Cardiac muscle cell (in vitro differentiated cells and primary cell): Measurements from ENCODE around the gene SFXN5. TPM values are rescaled to one million over a fixed set of nuclear protein-coding genes. Genes with fewer than 3 reads are reported as not detected.

ENCODE experiments used
- DNase-seq, 2 donors: peaks; one replicate each; pipeline versions ENCODE4 v3.0.0 to v3.0.0-alpha.2; 2010 to 2017; ENCODE audit warnings: low read depth in 1 of 2, low spot score in 1 of 2
- H3K27ac ChIP-seq: fragments of 200-600 bp; sonication (generic); 2 replicates; pipeline ENCODE4 v1.5.1; 2016
- H3K27me3 ChIP-seq: fragments of 200-600 bp; sonication (generic); 2 replicates; pipeline ENCODE4 v1.6.0; 2016; ENCODE audit warnings: control low read depth
- H3K36me3 ChIP-seq: fragments of 200-600 bp; sonication (generic); 2 replicates; pipeline ENCODE4 v1.5.1; 2016; ENCODE audit warnings: control low read depth
- H3K4me1 ChIP-seq: fragments of 200-600 bp; sonication (generic); 2 replicates; pipeline ENCODE4 v1.8.1; 2017; ENCODE audit warnings: low read depth, mild to moderate bottlenecking, mixed run types
- H3K4me3 ChIP-seq: fragments of 200-600 bp; sonication (generic); 2 replicates; pipeline ENCODE4 v1.5.1; 2016; ENCODE audit warnings: mild to moderate bottlenecking
- H3K9me3 ChIP-seq: fragments of 200-600 bp; sonication (generic); 2 replicates; pipeline ENCODE4 v1.5.1; 2017; ENCODE audit warnings: low read depth, mild to moderate bottlenecking, control low read depth
- CTCF ChIP-seq: IDR thresholded peaks from 2 replicates; pipeline ENCODE4 v1.5.1; 2012; ENCODE audit warnings: low read depth, mild to moderate bottlenecking, low read length
- polyA plus RNA-seq: library from polyadenylated mRNA; unstranded; fragments of >200 nt; fragmentation: Nextera tagmentation; extraction: Ambion mirVana; gene quantifications from 2 replicates; pipeline ENCODE4 v1.2.1, GENCODE V29; 2016
- total RNA-seq: library from RNA; depleted of rRNA; stranded (reverse); fragments of >200 nt; gene quantifications from 2 replicates; pipeline ENCODE4 v1.2.3, GENCODE V29; 2016

Gene SFXN5
- total and polyA plus RNA-seq, 2 experiments from 2014 or later, result 11.4 to 13.5 TPM

GRCh38 chr2:72982781-72983499, 88.6 kb downstream of the SFXN5 start:
- no peak for DNase-seq
- Histone ChIP-seq H3K27ac (no peak overlapping the region), H3K4me1 (peaks cover 49% of the 10 kb centered on the region), H3K27me3 (no peaks in the 10 kb centered on the region), H3K9me3 (no peaks in the 10 kb centered on the region), H3K4me3 (no peak overlapping the region), H3K36me3 (no peaks in the 10 kb centered on the region)
- TF ChIP-seq CTCF, result no peak

- H3K27me3 ChIP-seq, result peaks cover 4% of the 10 kb centered on the region
- H3K4me3 ChIP-seq, result no peak overlapping the region
- H3K4me1 ChIP-seq, result peaks cover 49% of the 10 kb centered on the region
- DNase-seq, result no peak
- H3K36me3 ChIP-seq, result no peaks in the 10 kb centered on the region
- no peak overlapping the region for H3K27ac ChIP-seq
- no peaks in the 10 kb centered on the region for H3K9me3 ChIP-seq
- no peak for TF ChIP-seq CTCF
Observed at GRCh38 chr2:72982219-72982618, 89.3 kb downstream of the SFXN5 start.

GRCh38 chr2:72981536-72981935, 90.0 kb downstream of the SFXN5 start:
- no peak for DNase-seq
- TF ChIP-seq CTCF, result no peak
- Histone ChIP-seq H3K9me3 (no peaks in the 10 kb centered on the region), H3K36me3 (no peaks in the 10 kb centered on the region), H3K27me3 (peaks cover 10% of the 10 kb centered on the region), H3K4me3 (no peak overlapping the region), H3K27ac (no peak overlapping the region), H3K4me1 (peaks cover 46% of the 10 kb centered on the region)

GRCh38 chr2:72980535-72981217, 90.8 kb downstream of the SFXN5 start:
- Histone ChIP-seq H3K9me3 (no peaks in the 10 kb centered on the region), H3K4me3 (no peak overlapping the region), H3K4me1 (peaks cover 37% of the 10 kb centered on the region), H3K36me3 (no peaks in the 10 kb centered on the region), H3K27ac (no peak overlapping the region), H3K27me3 (peaks cover 19% of the 10 kb centered on the region)
- peak in 1 of 2 donors; percentile 20 for DNase-seq
- no peak for TF ChIP-seq CTCF

GRCh38 chr2:72979896-72980295, 91.6 kb downstream of the SFXN5 start:
- no peak for DNase-seq
- H3K4me3 ChIP-seq, result no peak overlapping the region
- no peaks in the 10 kb centered on the region for H3K36me3 ChIP-seq
- no peaks in the 10 kb centered on the region for H3K9me3 ChIP-seq
- no peak overlapping the region for H3K27ac ChIP-seq
- TF ChIP-seq CTCF, result no peak
- peaks cover 29% of the 10 kb centered on the region for H3K4me1 ChIP-seq
- peaks cover 27% of the 10 kb centered on the region for H3K27me3 ChIP-seq
